HepG2 (cell line): ENCODE data around the gene PSMB3. TPM values are rescaled to one million over a fixed set of nuclear protein-coding genes. Genes with fewer than 3 reads are reported as not detected.

Source experiments
- HDAC6 ChIP-seq: fragments of 200-600 bp; sonication (generic); IDR thresholded peaks from 2 replicates; pipeline ENCODE4 v1.7.0; 2017; ENCODE audit warnings: mild to moderate bottlenecking, antibody characterized with exemption, low read length, low read depth
- HNRNPK ChIP-seq: fragments of 200-400 bp; formaldehyde crosslinking; IDR thresholded peaks from 2 replicates; pipeline ENCODE4 v1.6.1; 2018; ENCODE audit warnings: low read length, low read depth, moderate library complexity, mild to moderate bottlenecking; ENCODE audit not compliant: poor library complexity, severe bottlenecking
- MTERF4 ChIP-seq: sonication (generic); formaldehyde crosslinking; IDR thresholded peaks from 2 replicates; pipeline ENCODE4 v1.8.0; 2023; ENCODE audit warnings: mild to moderate bottlenecking, missing genetic modification reagents
- NFYB ChIP-seq: sonication (generic); formaldehyde crosslinking; IDR thresholded peaks from 2 replicates; pipeline ENCODE4 v1.4.0; 2020; ENCODE audit warnings: missing genetic modification reagents
- PPARG ChIP-seq: conservative IDR thresholded peaks from 2 replicates; pipeline ENCODE4 v1.6.1; 2016; ENCODE audit warnings: missing biosample characterization, missing genetic modification reagents
- PREB ChIP-seq: sonication (generic); formaldehyde crosslinking; IDR thresholded peaks from 2 replicates; pipeline ENCODE4 v1.4.0; 2020; ENCODE audit warnings: missing genetic modification reagents
- RELA ChIP-seq: sonication (generic); formaldehyde crosslinking; IDR thresholded peaks from 2 replicates; pipeline ENCODE4 v1.4.0; 2020; ENCODE audit warnings: missing genetic modification reagents
- RXRB ChIP-seq: IDR thresholded peaks from 2 replicates; pipeline ENCODE4 v1.6.1; 2016; ENCODE audit warnings: borderline replicate concordance, missing genetic modification reagents, missing compliant biosample characterization
- SKI ChIP-seq: fragments of 450-650 bp; IDR thresholded peaks from one replicate; pipeline ENCODE4 v1.6.1; 2018; ENCODE audit warnings: mild to moderate bottlenecking; ENCODE audit not compliant: partially characterized antibody
- SOX5 ChIP-seq: IDR thresholded peaks from 2 replicates; pipeline ENCODE4 v1.6.1; 2016; ENCODE audit warnings: borderline replicate concordance
- SRSF9 ChIP-seq: fragments of 200-400 bp; formaldehyde crosslinking; IDR thresholded peaks from 2 replicates; pipeline ENCODE4 v1.6.1; 2018; ENCODE audit warnings: borderline replicate concordance, mild to moderate bottlenecking, low read depth, low read length; ENCODE audit not compliant: insufficient read depth, poor library complexity, severe bottlenecking
- ZFP90 ChIP-seq: sonication (generic); formaldehyde crosslinking; IDR thresholded peaks from 2 replicates; pipeline ENCODE4 v1.8.0; 2022; ENCODE audit warnings: missing genetic modification reagents, mild to moderate bottlenecking, inconsistent platforms, borderline replicate concordance
- ZNF430 ChIP-seq: sonication (generic); formaldehyde crosslinking; IDR thresholded peaks from 2 replicates; pipeline ENCODE4 v1.9.0; 2021; ENCODE audit warnings: mild to moderate bottlenecking, missing genetic modification reagents
- ZNF501 ChIP-seq: sonication (generic); formaldehyde crosslinking; IDR thresholded peaks from 2 replicates; pipeline ENCODE4 v1.5.1; 2020; ENCODE audit warnings: mild to moderate bottlenecking, moderate library complexity, missing genetic modification reagents
- ZNF589 ChIP-seq: sonication (generic); formaldehyde crosslinking; conservative IDR thresholded peaks from 2 replicates; pipeline ENCODE4 v1.8.0; 2022; ENCODE audit warnings: mild to moderate bottlenecking, moderate library complexity, missing genetic modification reagents
- ZNF878 ChIP-seq: sonication (generic); formaldehyde crosslinking; IDR thresholded peaks from 2 replicates; pipeline ENCODE4 v1.8.1; 2023; ENCODE audit warnings: mild to moderate bottlenecking, missing genetic modification reagents, moderate library complexity
- polyA plus RNA-seq, 8 experiments: library from polyadenylated mRNA; depleted of rRNA in 3 of 8; stranded (reverse) in 7 of 8; unstranded in 1 of 8; fragments of >200 nt; fragmentation: Illumina TruSeq in 4 of 8; extraction: Trizol in 4 of 8; gene quantifications; 2 replicates each; pipeline versions ENCODE4 v1.2.1 to v1.2.3, GENCODE V29; 2011 to 2016; ENCODE audit warnings: low read depth in 4 of 8, missing spikeins in 1 of 8, mixed read lengths in 1 of 8; ENCODE audit not compliant: insufficient read depth in 1 of 8
- total RNA-seq, 5 experiments: library from RNA; depleted of rRNA; stranded (reverse); fragments of >200 nt; fragmentation: Illumina TruSeq; extraction: Trizol; gene quantifications; 2 replicates each; pipeline ENCODE4 v1.2.3, GENCODE V29; 2016; ENCODE audit warnings: low read depth in 1 of 5
- TF ChIP-seq, protein P1 (sequence below): sonication (generic); formaldehyde crosslinking; IDR thresholded peaks from 2 replicates; pipeline ENCODE4 v1.9.0; 2021; ENCODE audit warnings: mild to moderate bottlenecking, missing genetic modification reagents
- TF ChIP-seq, protein P2 (sequence below): sonication (generic); formaldehyde crosslinking; IDR thresholded peaks from 2 replicates; pipeline ENCODE4 v1.4.0; 2020; ENCODE audit warnings: missing genetic modification reagents
- TF ChIP-seq, protein P3 (sequence below): sonication (generic); formaldehyde crosslinking; IDR thresholded peaks from 2 replicates; pipeline ENCODE4 v1.5.0; 2020; ENCODE audit warnings: missing genetic modification reagents, mild to moderate bottlenecking, borderline replicate concordance

The PSMB3 gene
- total and polyA plus RNA-seq, 2 of the 13 experiments (the other 11 are each of a cell fraction or from before 2014, with no cell fraction given): 366 to 517 TPM

- TF ChIP-seq, protein P1, sequence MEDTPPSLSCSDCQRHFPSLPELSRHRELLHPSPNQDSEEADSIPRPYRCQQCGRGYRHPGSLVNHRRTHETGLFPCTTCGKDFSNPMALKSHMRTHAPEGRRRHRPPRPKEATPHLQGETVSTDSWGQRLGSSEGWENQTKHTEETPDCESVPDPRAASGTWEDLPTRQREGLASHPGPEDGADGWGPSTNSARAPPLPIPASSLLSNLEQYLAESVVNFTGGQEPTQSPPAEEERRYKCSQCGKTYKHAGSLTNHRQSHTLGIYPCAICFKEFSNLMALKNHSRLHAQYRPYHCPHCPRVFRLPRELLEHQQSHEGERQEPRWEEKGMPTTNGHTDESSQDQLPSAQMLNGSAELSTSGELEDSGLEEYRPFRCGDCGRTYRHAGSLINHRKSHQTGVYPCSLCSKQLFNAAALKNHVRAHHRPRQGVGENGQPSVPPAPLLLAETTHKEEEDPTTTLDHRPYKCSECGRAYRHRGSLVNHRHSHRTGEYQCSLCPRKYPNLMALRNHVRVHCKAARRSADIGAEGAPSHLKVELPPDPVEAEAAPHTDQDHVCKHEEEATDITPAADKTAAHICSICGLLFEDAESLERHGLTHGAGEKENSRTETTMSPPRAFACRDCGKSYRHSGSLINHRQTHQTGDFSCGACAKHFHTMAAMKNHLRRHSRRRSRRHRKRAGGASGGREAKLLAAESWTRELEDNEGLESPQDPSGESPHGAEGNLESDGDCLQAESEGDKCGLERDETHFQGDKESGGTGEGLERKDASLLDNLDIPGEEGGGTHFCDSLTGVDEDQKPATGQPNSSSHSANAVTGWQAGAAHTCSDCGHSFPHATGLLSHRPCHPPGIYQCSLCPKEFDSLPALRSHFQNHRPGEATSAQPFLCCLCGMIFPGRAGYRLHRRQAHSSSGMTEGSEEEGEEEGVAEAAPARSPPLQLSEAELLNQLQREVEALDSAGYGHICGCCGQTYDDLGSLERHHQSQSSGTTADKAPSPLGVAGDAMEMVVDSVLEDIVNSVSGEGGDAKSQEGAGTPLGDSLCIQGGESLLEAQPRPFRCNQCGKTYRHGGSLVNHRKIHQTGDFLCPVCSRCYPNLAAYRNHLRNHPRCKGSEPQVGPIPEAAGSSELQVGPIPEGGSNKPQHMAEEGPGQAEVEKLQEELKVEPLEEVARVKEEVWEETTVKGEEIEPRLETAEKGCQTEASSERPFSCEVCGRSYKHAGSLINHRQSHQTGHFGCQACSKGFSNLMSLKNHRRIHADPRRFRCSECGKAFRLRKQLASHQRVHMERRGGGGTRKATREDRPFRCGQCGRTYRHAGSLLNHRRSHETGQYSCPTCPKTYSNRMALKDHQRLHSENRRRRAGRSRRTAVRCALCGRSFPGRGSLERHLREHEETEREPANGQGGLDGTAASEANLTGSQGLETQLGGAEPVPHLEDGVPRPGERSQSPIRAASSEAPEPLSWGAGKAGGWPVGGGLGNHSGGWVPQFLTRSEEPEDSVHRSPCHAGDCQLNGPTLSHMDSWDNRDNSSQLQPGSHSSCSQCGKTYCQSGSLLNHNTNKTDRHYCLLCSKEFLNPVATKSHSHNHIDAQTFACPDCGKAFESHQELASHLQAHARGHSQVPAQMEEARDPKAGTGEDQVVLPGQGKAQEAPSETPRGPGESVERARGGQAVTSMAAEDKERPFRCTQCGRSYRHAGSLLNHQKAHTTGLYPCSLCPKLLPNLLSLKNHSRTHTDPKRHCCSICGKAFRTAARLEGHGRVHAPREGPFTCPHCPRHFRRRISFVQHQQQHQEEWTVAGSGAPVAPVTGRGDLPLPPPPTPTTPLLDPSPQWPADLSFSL (CRISPR knock-in tag): no peak
- no peak for TF ChIP-seq HDAC6
- 0 out of 2 replicates have a peak, but pooled peaks have one; percentile 3 for TF ChIP-seq RXRB
- TF ChIP-seq ZNF589 (CRISPR knock-in tag): no peak
- no peak for TF ChIP-seq PREB (CRISPR knock-in tag)
- no peak; the same call in 1 of the 2 replicates for TF ChIP-seq RELA (CRISPR knock-in tag)
- TF ChIP-seq ZNF878: no peak
- peak; percentile 92 for TF ChIP-seq HNRNPK
- no peak for TF ChIP-seq SOX5 (CRISPR knock-in tag)
- TF ChIP-seq NFYB (CRISPR knock-in tag): no peak
- TF ChIP-seq ZFP90: no peak
- TF ChIP-seq MTERF4 (CRISPR knock-in tag): no peak
- TF ChIP-seq SKI: peak; percentile 84
- TF ChIP-seq SRSF9: no peak
- TF ChIP-seq ZNF430 (CRISPR knock-in tag): no peak
- TF ChIP-seq ZNF501: no peak
- TF ChIP-seq, protein P2, sequence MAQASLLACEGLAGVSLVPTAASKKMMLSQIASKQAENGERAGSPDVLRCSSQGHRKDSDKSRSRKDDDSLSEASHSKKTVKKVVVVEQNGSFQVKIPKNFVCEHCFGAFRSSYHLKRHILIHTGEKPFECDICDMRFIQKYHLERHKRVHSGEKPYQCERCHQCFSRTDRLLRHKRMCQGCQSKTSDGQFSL (CRISPR knock-in tag): peak; percentile 45
- TF ChIP-seq, protein P3, sequence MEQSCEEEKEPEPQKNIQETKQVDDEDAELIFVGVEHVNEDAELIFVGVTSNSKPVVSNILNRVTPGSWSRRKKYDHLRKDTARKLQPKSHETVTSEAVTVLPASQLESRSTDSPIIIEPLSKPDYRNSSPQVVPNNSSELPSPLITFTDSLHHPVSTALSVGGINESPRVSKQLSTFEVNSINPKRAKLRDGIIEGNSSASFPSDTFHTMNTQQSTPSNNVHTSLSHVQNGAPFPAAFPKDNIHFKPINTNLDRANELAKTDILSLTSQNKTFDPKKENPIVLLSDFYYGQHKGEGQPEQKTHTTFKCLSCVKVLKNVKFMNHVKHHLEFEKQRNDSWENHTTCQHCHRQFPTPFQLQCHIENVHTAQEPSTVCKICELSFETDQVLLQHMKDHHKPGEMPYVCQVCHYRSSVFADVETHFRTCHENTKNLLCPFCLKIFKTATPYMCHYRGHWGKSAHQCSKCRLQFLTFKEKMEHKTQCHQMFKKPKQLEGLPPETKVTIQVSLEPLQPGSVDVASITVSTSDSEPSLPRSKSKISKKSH (CRISPR knock-in tag): no peak
- TF ChIP-seq PPARG (CRISPR knock-in tag): no peak
Measured at GRCh38 chr17:38729886-38730525, 22.5 kb upstream of the PSMB3 start, which contains the start of gene CISD3 (continued).
